ENCODE measurements around the gene RBBP5.

Gene RBBP5

DNA sequence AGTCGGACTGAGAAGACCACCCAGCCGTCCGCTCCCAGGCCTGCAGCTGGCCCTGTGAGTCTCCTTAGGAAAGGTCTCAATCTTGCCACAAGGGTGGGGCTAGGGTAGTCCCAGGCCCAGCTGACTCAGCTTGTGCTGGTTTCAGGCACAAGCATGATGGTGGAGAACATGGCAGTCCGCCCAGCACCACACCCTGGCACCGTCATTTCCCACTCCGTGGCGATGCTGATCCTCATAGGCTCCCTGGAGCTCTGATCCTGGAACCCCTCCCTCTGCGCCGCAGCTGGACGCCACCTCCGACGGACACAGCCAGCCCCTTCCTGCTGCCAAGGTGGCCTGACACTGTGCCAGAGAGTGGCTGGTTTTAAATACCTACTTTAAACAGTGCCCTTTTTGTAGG lies 48.3 kb downstream of the RBBP5 start:
- no peak for FAIRE-seq

DNA sequence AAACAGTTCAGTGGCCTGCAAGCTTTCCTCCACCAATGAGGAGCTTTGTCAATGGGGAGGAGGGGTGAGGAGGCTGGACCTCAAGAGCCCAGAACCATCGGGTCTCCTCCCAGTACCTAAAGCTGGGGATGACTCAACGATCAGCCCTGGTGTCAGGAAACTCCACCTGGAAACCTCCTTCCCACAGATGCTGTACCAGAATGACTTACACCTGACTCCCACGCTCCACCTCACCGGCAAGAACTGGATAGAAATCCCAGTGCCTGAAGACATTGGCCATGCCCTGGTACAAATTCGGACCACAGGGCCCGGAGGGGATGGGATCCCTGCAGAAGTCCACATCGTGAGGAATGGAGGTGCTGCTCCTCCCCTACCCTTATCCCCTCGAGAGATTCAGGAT lies 48.9 kb downstream of the RBBP5 start:
- no peak for FAIRE-seq

DNA sequence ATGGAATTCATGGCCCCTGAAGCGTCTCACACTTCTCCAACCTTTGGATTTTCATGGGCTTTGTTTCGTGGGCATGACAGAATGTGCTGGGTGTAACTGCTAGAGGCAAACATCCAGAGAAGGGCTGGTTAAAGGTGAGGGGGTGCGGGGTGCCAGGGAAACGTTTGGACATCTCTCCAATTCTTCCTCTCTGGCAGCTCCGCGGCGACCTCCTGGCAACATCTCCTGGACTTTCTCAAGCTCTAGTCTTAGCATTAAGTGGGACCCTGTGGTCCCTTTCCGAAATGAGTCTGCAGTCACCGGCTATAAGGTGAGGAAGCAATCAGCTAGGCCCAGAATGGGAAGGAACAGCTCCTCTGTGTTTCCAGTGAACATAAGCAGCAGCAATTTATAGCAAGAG lies 49.5 kb downstream of the RBBP5 start:
- no peak for FAIRE-seq

DNA sequence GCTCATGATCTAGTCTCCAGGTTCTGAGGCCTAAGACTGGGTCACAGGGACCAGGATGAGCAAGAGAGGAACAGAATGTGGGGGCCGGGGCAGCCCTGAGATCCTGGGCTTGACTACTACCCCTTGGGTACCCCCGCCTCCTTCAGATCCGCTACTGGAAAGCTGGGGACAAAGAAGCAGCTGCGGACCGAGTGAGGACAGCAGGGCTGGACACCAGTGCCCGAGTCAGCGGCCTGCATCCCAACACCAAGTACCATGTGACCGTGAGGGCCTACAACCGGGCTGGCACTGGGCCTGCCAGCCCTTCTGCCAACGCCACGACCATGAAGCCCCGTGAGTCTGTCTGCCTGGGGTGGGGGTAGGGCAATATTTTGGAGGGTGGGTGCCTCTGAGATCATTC lies 50.0 kb downstream of the RBBP5 start:
- no peak for FAIRE-seq

DNA sequence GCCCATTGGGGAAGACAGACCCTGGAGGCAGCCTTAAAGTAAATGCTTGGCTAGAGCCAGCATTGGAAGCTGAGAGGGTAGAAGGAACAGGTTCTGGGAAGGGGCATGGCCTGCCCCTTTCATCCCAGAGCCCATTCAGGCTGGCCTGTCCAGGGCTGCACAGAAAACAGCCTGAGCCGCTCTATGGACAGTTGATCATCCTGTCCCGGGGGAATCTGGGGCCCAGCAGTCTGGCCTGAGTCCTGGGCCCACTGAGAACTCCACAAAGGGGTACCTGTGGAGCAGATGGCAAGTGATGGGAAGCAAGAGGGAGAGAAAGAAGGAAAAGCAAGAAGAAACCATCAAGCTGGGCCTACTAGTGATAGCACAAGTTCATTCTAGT lies 50.8 kb downstream of the RBBP5 start:
- FAIRE-seq = no peak

DNA sequence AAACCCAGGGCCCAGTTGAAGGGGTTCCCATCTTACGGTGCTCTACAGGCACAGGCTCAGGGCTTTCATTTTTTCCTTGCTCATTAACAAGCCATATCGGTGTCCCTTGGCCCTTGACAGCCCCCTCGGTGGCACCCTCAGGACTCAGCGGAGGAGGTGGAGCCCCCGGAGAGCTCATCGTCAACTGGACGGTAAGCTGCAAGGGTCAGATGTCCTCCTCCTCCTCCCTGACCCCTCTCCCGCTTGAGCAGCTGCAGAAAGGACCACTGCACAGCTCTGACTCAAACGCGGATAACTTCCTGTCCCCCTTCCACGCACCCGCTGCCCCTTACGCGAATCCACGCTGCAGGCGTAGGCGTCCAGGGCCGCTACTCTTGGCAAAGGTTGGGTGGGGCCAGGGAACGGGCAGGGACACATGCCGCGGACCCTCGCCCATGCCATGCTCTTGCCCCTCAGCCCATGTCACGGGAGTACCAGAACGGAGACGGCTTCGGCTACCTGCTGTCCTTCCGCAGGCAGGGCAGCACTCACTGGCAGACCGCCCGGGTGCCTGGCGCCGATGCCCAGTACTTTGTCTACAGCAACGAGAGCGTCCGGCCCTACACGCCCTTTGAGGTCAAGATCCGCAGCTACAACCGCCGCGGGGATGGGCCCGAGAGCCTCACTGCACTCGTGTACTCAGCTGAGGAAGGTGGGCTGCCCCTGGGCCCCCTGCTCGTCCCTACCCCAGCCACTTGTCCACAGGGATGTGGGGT lies 52.2 kb downstream of the RBBP5 start:
- no peak for FAIRE-seq

DNA sequence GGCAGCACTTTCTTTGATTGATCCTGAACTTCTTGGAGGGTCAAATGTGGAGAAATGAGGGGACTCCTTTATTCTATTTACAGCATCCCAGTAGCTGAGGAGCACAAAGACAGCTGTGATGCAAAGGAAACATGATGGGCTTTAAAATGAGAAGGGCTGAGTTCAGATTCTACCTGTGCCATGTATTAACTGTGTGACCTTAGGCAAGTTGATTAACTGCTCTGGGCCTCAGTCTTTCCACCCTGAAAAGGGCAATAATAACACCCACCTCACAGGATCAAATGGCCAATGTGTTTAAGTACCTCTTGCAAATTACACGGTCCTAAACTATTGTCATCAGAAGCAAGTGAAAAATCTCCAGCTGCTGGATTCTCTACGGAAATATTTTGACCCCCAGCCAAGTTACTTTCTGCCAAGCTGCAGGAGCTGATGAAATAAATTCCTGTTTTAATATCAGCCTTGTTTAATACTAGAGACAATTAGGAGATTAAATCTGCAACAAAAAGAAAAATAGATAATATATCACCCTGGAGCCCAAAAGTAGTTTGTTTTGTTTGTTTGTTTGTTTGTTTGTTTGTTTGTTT lies 53.2 kb downstream of the RBBP5 start:
- no peak for FAIRE-seq

DNA sequence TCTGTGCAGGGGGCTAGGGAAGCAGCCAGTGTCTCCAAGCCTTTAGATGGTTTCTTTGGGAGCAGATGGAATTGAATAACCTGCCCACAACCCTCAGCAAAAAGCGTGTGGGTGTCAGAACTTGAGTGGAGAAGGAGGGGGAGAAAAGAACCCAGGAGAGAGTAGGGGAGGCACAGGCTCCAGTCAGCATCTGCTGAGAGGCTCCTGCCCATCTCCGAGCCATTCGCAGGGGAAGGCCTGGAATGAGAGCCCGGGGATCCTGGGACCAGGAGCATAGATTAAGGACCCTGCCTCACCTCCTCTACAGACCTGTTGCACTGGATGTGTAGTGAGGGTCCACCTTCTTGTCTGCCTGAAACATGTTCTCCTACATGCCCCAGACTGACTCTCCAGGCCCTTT lies 53.8 kb downstream of the RBBP5 start:
- no peak for FAIRE-seq

DNA sequence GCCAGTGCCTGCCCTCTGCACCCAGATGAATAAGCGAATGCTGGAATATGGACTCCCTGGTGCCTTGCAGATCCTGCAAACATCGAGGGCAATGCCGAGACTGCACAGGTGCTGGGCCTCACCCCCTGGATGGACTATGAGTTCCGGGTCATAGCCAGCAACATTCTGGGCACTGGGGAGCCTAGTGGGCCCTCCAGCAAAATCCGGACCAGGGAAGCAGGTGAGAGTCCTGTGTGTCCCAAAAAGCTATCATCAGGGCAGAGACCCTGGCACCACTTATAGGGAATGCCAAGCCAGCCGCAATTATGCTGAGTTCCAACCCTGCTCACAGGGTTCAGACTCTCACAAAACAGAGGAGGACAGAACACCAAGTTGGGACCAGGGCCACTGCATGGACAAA lies 54.7 kb downstream of the RBBP5 start:
- no peak for FAIRE-seq

DNA sequence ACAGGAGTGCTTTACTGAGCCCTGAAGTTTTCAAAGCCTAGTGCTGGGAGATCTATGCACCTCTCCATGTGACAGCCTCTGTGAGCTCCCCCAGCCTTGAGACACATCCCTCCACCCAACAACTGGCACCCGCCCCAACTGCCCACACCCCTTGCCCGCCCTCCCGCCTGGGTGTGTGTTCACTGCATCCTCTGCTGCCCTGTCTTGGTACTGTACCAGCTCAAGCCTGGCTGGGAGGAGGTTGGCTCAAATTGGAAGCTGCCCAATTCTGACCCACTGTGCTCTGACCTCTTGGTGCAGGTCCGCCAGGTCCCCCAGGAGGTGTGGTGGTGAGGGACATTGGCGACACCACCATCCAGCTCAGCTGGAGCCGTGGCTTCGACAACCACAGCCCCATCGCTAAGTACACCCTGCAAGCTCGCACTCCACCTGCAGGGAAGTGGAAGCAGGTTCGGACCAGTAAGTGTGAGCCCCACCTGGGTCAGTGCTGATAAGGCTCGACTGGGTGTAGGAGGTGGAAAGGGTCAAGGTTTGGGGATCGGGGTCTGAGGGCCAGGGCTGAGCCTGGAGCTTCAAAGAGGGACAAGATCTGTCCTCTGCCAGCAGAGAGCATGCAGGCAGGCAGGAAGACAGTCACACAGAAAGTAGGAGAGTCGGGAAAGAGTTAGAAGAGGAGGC lies 55.5 kb downstream of the RBBP5 start:
- FAIRE-seq = no peak

DNA sequence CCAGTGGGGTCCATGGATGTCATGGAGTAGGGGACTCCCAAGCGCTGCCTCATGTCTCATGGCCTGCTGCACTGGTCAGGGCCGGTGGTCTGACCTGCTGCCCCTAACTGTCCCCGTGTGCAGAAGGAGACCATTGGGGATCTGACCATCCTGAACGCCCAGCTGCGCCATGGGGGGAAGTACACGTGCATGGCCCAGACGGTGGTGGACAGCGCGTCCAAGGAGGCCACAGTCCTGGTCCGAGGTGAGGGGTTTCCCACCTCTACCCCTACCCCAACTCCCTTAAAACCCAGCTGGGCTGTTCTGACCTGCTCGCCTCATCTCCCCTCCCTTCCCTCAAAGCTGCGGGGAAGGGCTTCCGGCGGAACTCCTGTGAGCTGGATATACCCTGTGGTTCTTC lies 56.1 kb downstream of the RBBP5 start:
- no peak for FAIRE-seq

DNA sequence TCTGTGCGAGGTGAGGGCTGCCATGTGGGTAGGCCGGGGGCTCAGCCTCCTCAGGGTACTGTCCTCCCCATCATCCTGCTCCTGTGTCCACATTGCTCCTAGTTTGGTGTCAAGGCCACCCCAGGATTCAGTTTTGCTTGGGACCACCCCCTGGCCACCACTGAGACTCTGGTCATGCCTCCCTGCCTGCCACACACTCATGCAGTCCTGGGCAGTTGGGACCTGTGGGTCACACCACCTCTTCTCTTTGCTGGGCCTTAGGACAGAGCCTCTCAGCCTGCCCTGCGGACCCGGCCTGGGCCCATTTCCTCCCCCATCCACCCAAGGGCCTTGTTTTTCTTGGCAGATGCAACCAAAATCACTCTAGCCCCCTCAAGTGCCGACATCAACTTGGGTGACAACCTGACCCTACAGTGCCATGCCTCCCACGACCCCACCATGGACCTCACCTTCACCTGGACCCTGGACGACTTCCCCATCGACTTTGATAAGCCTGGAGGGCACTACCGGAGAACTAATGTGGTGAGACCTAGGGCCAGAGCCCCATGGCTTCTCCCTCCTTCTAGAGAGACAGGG lies 56.9 kb downstream of the RBBP5 start:
- FAIRE-seq = no peak

DNA sequence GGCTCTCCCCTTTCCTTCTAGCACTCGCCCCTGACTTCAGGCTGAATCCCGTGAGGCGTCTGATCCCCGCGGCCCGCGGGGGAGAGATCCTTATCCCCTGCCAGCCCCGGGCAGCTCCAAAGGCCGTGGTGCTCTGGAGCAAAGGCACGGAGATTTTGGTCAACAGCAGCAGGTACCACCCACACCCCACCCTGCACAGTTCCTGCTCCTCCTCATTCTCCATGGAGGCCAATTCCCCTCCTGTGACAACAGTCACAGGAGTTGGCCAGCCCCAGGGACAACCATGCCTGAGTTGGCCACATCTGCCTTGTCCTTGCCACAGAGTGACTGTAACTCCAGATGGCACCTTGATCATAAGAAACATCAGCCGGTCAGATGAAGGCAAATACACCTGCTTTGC lies 57.5 kb downstream of the RBBP5 start:
- FAIRE-seq = no peak

DNA sequence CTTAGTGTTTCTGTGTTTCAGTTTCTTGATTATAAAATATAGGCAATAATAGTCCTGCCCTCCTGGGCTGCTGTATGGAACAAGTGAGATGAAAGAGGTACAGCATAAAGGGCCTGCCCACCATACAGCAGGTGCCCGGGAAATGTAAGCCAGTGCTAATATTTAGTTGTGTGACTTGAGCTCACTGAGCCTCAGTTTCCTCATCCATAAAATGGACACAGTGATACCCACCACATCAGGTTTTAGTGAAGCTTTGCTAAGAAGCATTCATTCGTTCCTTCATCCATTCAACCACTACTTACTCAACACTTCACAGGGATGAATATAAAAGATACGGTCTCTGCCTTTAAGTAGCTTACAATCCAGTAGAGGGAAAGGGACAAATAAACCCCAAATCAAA lies 58.9 kb downstream of the RBBP5 start:
- FAIRE-seq = no peak

DNA sequence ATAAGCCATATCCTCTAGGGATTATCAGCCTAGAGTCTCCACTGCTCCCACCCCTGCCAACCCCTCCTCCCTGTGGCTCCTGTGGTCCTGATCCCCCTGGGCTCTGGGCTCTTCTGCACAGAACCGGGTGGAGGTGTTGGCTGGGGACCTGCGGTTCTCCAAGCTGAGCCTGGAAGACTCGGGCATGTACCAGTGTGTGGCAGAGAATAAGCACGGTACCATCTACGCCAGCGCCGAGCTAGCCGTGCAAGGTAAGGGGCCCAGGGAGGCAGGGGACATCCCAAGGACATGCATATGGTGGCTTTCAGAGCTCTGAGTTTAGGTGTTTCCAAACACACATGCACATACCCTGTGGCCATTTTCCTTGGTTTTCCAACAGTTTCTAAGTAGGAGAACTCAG lies 59.5 kb downstream of the RBBP5 start:
- FAIRE-seq = no peak

DNA sequence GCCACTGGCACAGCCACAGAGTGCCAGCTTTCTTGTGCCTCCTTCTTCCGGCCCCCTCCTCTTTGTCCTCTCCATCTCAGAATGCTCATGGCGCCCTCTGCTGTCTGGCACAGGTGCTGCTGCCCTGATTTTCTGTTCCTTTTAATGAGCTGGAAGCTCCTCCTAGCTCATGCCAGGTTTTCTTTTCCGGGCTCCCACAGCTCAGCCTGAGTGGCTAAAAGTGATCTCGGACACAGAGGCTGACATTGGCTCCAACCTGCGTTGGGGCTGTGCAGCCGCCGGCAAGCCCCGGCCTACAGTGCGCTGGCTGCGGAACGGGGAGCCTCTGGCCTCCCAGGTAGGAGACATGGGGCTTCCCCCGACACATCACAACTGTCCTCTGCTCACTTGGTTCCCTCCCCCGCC lies 60.1 kb downstream of the RBBP5 start:
- peak; percentile 48 for FAIRE-seq

DNA sequence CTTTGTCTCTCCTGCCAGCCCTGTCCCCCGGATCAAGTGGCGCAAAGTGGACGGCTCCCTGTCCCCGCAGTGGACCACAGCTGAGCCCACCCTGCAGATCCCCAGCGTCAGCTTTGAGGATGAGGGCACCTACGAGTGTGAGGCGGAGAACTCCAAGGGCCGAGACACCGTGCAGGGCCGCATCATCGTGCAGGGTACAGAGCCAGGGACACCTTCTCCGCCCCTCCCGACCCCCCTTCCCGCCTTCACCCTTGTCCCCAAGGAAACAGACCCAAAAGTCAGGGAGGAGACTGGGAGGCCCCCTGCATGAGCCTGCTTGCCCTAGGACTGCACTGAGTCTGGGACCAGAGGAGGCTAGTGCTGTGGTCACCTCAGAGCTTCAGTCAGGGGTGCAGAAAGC lies 60.6 kb downstream of the RBBP5 start:
- no peak for FAIRE-seq

DNA sequence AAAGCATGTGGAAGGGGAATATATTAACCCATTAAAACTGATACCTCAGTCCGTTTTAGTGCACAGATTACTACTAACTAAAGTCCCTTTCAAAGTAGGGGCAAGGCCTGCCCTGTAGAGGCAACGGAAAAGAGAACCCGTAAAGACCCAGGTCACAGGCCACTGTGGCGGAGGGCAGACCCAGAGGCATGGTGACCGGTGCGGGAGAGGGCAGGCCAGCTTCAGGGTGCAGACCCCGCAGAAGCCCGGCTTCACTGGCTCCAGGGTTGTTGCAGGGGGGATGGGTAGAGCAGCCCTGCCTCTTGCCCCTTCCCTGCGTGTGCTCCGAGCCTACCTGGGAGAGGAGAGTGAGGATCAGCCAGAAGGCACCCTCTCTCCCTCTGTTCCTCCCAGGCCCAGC lies 61.0 kb downstream of the RBBP5 start:
- no peak for FAIRE-seq

DNA sequence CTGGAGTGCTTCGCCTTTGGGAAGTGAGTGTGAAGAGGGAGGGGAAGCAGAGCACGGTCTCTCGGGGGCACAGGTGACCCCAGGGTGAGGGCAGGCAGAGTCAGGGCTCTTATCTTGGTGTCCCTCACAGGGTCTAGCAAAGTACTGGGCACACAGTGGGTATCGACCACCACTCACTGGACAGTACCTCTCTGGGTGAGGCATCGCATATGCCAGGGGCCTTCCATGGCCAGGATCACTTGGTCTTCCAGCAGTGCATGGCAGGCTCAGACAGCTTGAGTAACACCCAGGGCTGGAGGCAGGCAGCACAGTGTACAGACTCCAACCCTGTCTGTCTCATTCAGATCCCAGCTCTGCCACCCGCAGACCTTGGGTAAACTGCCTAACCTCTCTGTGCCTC lies 62.1 kb downstream of the RBBP5 start:
- FAIRE-seq = no peak

DNA sequence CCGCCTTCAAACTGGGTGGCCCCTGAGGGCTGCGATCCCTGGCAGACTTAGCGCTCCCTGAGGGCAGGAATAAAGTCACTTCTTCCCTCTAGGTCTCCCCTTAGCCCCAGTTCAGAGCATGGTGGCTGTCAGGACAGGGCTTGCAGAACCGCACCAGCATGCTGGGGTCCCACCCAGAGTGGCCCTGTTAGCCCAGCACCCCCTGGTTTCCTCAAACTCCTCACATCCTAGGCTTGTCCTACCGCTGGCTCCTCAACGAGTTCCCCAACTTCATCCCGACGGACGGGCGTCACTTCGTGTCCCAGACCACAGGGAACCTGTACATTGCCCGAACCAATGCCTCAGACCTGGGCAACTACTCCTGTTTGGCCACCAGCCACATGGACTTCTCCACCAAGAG lies 62.9 kb downstream of the RBBP5 start:
- no peak for FAIRE-seq

DNA sequence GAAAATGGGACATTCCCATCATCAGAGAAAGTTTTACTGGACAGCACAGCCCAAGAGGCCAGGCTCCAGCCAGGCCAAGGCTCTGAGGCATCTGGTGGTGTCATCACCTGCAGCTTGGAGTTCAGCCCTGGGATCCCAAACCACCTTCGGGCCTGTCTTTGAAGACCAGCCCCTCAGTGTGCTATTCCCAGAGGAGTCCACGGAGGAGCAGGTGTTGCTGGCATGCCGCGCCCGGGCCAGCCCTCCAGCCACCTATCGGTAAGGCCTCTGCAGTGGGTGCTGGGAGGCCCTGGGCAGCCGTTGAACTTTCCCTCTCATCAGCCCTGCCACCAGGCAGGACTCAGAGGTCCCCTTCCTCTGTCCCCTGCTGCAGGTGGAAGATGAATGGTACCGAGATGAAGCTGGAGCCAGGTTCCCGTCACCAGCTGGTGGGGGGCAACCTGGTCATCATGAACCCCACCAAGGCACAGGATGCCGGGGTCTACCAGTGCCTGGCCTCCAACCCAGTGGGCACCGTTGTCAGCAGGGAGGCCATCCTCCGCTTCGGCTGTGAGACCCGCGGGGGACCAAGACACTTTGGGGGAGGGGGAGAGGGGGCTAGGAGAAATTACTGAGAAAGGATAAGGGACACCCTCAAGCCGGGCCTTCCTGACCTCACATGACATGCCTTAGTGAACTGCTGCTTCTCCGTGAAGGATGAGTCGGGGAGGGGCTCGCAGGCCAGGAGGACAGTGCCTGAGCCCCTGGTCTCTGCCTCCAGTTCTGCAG lies 63.8 kb downstream of the RBBP5 start:
- FAIRE-seq = no peak

DNA sequence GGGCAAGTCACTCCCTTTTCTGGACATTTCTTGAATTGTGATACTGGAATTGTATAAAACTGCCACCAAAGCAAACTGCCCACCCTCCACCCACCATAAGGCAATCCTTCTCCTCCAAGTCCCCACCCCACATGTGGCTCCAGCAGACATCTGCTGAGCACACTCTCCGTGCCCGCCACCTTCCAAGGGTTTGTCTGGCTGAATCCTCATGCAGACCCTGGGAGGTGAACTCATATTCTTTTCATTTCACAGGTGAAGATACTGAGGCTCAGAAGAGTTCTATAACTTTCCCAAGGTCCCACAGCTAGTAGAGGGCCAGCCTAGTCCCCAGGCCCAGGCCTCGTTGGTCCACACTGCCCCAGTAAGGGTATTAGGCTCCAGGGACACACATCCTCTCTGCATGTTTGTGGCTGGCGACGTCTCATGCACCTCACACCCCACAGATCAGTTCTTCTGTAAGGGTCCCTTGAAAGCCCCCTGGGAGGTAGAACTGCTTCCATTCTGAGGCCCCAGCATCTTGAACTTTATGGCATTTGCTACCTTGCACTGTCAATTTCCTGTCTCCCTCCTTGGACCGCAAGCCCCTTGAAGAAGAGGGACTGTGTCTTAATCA lies 64.7 kb downstream of the RBBP5 start:
- FAIRE-seq = no peak

DNA sequence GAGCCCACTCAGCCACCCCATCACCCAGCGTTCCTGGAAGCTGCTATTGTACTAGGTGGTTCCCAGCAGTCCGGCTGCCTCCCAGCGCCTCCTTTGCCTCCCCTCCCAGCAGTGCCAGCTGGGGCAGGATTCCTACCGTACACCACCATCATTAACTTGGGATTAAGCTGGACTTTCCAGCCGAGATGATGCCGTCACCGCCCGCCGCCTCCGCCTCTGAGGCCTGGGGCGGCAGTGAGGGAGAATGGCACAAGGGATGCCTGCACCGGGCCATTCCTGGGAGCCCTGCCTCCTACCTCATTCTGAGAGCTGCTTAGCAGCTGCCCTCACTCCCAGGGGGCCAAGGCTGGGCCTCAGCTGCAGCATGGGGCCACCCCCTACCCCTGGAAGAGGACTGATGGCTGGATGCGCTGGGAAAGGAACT lies 65.6 kb downstream of the RBBP5 start:
- FAIRE-seq = no peak
